Left lung (tissue), 10 donors: ENCODE data around the gene SMO. TPM values are rescaled to one million over a fixed set of nuclear protein-coding genes. Genes with fewer than 3 reads are reported as not detected.

Source experiments
- ATAC-seq: fragments of 200-7000 bp; cut with Tn5 transposase; one replicate; pipeline ENCODE4 v1.9.1; 2020; ENCODE audit warnings: moderate library complexity
- DNase-seq, 4 donors: peaks; one replicate each; pipeline ENCODE4 v3.0.0-alpha.2; 2013 to 2020
- H3K27ac ChIP-seq, 2 donors: fragments of 200-600 bp; sonication (generic) in 1 of 2; one replicate each; pipeline versions ENCODE4 v1.5.0 to v1.8.0; 2020 to 2021
- H3K27me3 ChIP-seq, 2 donors: fragments of 200-600 bp; sonication (generic) in 1 of 2; one replicate each; pipeline versions ENCODE4 v1.5.0 to v1.8.0; 2020 to 2021
- H3K36me3 ChIP-seq, 2 donors: fragments of 200-600 bp; sonication (generic) in 1 of 2; one replicate each; pipeline versions ENCODE4 v1.5.0 to v1.8.0; 2020 to 2021
- H3K4me1 ChIP-seq, 2 donors: fragments of 200-600 bp; one replicate each; pipeline ENCODE4 v1.8.0; 2021
- H3K4me3 ChIP-seq, 2 donors: fragments of 200-600 bp; sonication (generic) in 1 of 2; one replicate each; pipeline versions ENCODE4 v1.5.0 to v1.8.0; 2020 to 2021; ENCODE audit warnings: mild to moderate bottlenecking in 1 of 2
- H3K9me3 ChIP-seq, 2 donors: fragments of 200-600 bp; sonication (generic) in 1 of 2; one replicate each; pipeline versions ENCODE4 v1.5.0 to v1.8.0; 2020 to 2021
- intact Hi-C, 2 donors: fragments of 100-400 bp; cut with DNase I; formaldehyde crosslinking; loops; one replicate each; pipeline versions ENCODE4 v1.11.2 to v1.14.2; 2022
- polyA plus RNA-seq, 6 donors: library from polyadenylated mRNA; unstranded; fragments of 120-200 nt; gene quantifications; one replicate each; pipeline ENCODE4 v1.2.1, GENCODE V29; 2013; ENCODE audit not compliant: insufficient read length in 6 of 6
- total RNA-seq, 2 donors: library from RNA; stranded (reverse); fragmentation: NEBNext Ultra II Directional; extraction: Animal tissue kit (Norgen Biotek cat#: 25700); gene quantifications; one replicate each; pipeline ENCODE4 v1.2.1, GENCODE V29; 2021
- TF ChIP-seq, protein P1 (sequence below), 2 donors: fragments of 200-600 bp; sonication (generic) in 1 of 2; IDR thresholded peaks; one replicate each; pipeline versions ENCODE4 v1.5.0 to v1.8.0; 2021; ENCODE audit warnings: antibody characterized with exemption in 2 of 2
- donor health status: DM: no; HTN: yes; CAD: no.
- donor health status: DM: no; HTN: no; CAD: no.

SMO gene
- total and polyA plus RNA-seq, 8 donors: 5.1 to 74.2 (median 57.8) TPM

GRCh38 chr7:129228633-129229032, 40.2 kb downstream of the SMO start:
- DNase-seq (no peak), ATAC-seq (no peak)
- no peaks in the 10 kb centered on the region for H3K9me3 ChIP-seq
- no peak overlapping the region for H3K4me3 ChIP-seq
- intact Hi-C loops: no loop called here
- H3K27ac ChIP-seq: no peak overlapping the region
- H3K36me3 ChIP-seq: no peaks in the 10 kb centered on the region
- H3K27me3 ChIP-seq: no peaks in the 10 kb centered on the region
- H3K4me1 ChIP-seq: peaks cover 0 to 18% of the 10 kb centered on the region in 2 donors
- TF ChIP-seq, protein P1, sequence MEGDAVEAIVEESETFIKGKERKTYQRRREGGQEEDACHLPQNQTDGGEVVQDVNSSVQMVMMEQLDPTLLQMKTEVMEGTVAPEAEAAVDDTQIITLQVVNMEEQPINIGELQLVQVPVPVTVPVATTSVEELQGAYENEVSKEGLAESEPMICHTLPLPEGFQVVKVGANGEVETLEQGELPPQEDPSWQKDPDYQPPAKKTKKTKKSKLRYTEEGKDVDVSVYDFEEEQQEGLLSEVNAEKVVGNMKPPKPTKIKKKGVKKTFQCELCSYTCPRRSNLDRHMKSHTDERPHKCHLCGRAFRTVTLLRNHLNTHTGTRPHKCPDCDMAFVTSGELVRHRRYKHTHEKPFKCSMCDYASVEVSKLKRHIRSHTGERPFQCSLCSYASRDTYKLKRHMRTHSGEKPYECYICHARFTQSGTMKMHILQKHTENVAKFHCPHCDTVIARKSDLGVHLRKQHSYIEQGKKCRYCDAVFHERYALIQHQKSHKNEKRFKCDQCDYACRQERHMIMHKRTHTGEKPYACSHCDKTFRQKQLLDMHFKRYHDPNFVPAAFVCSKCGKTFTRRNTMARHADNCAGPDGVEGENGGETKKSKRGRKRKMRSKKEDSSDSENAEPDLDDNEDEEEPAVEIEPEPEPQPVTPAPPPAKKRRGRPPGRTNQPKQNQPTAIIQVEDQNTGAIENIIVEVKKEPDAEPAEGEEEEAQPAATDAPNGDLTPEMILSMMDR (IDR thresholded peaks at IDR 0.05): no peak

DNA sequence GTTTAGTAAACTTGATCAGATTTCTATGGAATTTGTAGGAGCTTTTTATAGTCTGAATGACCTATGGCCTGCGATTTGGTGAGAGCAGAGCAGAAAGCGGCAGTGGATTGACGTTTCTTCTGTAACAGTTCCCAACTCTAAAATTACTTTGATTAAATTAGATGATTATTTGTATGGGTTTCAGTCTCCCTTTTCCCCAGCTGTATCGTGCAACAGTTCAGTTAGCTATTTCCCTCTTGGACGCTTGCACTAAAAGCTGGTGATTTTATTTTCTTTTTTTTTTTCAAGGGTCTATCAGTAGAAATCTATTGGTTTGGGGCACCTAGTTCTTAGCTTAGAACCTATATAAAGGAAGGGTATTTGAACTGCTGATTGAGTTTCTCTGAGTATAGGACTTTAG, 43.2 kb downstream of the SMO start:
- no peak overlapping the region for H3K4me3 ChIP-seq
- intact Hi-C loops: no loop called here
- TF ChIP-seq, protein P1 (IDR thresholded peaks at IDR 0.05): no peak
- H3K27ac ChIP-seq: no peak overlapping the region
- DNase-seq: no peak
- no peaks in the 10 kb centered on the region for H3K9me3 ChIP-seq
- H3K27me3 ChIP-seq: no peaks in the 10 kb centered on the region
- H3K36me3 ChIP-seq: no peaks in the 10 kb centered on the region
- H3K4me1 ChIP-seq: peaks cover 0 to 3% of the 10 kb centered on the region in 2 donors
- no peak for ATAC-seq

GRCh38 chr7:129238546-129238945, 50.1 kb downstream of the SMO start:
- intact Hi-C loops: no loop called here
- H3K27me3 ChIP-seq: no peaks in the 10 kb centered on the region
- ATAC-seq: no peak
- no peaks in the 10 kb centered on the region for H3K4me1 ChIP-seq
- no peak for DNase-seq
- H3K36me3 ChIP-seq: no peaks in the 10 kb centered on the region
- no peaks in the 10 kb centered on the region for H3K9me3 ChIP-seq
- TF ChIP-seq, protein P1 (IDR thresholded peaks at IDR 0.05): no peak
- H3K27ac ChIP-seq: no peak overlapping the region
- no peak overlapping the region for H3K4me3 ChIP-seq

DNA sequence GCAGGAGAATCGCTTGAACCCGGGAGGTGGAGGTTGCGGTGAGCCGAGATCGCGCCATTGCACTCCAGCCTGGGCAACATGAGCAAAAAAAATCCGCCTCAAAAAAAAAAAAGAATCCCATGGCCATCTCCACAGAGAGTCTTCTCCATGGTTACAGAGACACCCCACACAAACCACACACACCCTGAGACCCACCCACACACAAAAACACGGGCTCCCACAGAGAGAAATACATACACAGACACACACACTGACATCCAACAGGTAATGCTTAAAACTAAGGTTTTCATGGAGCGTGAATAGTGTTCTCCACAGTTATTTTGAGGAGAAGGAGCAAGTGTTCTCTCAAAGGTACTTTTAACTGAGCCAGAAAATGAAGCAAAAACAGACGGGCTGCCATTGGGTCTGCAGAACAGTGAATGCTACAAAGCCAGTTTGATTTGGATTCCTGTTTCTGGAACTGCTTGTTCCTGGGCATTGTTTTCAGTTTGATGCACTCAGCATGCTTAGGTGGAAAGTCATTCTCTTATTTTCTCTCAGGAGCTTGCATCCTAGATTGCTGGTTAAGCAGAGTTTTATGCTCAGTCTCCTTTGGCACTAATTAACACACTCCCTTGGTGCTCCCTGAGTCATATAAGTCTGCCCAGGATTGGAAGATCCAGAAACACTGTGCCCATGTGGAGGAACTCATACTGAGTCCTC, 51.8 kb downstream of the SMO start:
- Histone ChIP-seq H3K9me3 (no peaks in the 10 kb centered on the region), H3K27me3 (no peaks in the 10 kb centered on the region), H3K4me1 (no peaks in the 10 kb centered on the region), H3K36me3 (no peaks in the 10 kb centered on the region), H3K4me3 (no peak overlapping the region), H3K27ac (no peak overlapping the region)
- intact Hi-C loops: no loop called here
- TF ChIP-seq, protein P1 (IDR thresholded peaks at IDR 0.05): no peak
- ATAC-seq (no peak), DNase-seq (no peak)

DNA sequence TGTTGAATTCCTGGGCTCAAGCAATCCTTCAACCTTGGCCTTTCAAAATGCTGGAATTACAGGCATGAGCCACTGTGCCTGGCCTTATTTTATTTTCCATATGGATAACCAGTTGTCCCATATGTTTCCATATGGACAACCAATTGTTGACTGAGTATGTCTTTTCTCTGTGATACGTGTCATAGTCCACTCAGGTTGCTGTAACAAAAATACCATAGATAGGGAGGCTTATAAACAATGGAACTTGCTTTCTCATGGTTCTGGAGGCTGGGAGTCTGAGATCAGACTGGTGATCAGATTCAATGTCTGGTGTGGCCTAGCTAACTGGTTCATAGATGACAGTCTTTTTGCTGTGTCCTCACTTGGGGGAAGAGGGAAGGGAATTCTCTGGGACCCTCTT, 55.8 kb downstream of the SMO start:
- H3K9me3 ChIP-seq: no peaks in the 10 kb centered on the region
- TF ChIP-seq, protein P1 (IDR thresholded peaks at IDR 0.05): no peak
- H3K27ac ChIP-seq: no peak overlapping the region
- ATAC-seq (no peak), DNase-seq (no peak)
- H3K27me3 ChIP-seq: no peaks in the 10 kb centered on the region
- H3K4me1 ChIP-seq: no peaks in the 10 kb centered on the region
- intact Hi-C loops: no loop called here
- no peak overlapping the region for H3K4me3 ChIP-seq
- no peaks in the 10 kb centered on the region for H3K36me3 ChIP-seq
